Measurements from ENCODE around the gene HSPG2.

GRCh38 chr1:21909787-21910503 lies 27.2 kb downstream of the HSPG2 start:
- TF ChIP-seq EGR1 (conservative IDR thresholded peaks at IDR 0.05) (no peak), REST (IDR thresholded peaks at IDR 0.05; ENCODE audit: borderline replicate concordance) (no peak), REST (CRISPR knock-in tag; IDR thresholded peaks at IDR 0.05; ENCODE audit: low read depth) (no peak), ARID4B (CRISPR knock-in tag; IDR thresholded peaks at IDR 0.05) (no peak), FOXM1 (IDR thresholded peaks at IDR 0.05; ENCODE audit: low read depth) (no peak), FOXM1 (CRISPR knock-in tag; IDR thresholded peaks at IDR 0.05; ENCODE audit: low read depth) (no peak), EP300 (IDR thresholded peaks at IDR 0.05; ENCODE audit: low read length) (no peak), JUND (IDR thresholded peaks at IDR 0.05; ENCODE audit: borderline replicate concordance, low read depth, low read length) (no peak), JUND (tag; IDR thresholded peaks at IDR 0.05; ENCODE audit: borderline replicate concordance, low read depth, low read length) (no peak), RBFOX2 (IDR thresholded peaks at IDR 0.05; ENCODE audit: low read depth, low read length) (no peak), ZBTB34 (CRISPR knock-in tag; IDR thresholded peaks at IDR 0.05) (no peak), MEF2A (IDR thresholded peaks at IDR 0.05; ENCODE audit: control insufficient read depth, low read depth, low read length) (no peak), FOXJ3 (CRISPR knock-in tag; IDR thresholded peaks at IDR 0.05) (no peak), ZNF764 (CRISPR knock-in tag; IDR thresholded peaks at IDR 0.05; ENCODE audit: low read depth) (no peak)
- TF ChIP-seq, protein P1, sequence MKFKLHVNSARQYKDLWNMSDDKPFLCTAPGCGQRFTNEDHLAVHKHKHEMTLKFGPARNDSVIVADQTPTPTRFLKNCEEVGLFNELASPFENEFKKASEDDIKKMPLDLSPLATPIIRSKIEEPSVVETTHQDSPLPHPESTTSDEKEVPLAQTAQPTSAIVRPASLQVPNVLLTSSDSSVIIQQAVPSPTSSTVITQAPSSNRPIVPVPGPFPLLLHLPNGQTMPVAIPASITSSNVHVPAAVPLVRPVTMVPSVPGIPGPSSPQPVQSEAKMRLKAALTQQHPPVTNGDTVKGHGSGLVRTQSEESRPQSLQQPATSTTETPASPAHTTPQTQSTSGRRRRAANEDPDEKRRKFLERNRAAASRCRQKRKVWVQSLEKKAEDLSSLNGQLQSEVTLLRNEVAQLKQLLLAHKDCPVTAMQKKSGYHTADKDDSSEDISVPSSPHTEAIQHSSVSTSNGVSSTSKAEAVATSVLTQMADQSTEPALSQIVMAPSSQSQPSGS (CRISPR knock-in tag; IDR thresholded peaks at IDR 0.05): no peak
